Measurements from ENCODE around the gene PRKCE.

DNA sequence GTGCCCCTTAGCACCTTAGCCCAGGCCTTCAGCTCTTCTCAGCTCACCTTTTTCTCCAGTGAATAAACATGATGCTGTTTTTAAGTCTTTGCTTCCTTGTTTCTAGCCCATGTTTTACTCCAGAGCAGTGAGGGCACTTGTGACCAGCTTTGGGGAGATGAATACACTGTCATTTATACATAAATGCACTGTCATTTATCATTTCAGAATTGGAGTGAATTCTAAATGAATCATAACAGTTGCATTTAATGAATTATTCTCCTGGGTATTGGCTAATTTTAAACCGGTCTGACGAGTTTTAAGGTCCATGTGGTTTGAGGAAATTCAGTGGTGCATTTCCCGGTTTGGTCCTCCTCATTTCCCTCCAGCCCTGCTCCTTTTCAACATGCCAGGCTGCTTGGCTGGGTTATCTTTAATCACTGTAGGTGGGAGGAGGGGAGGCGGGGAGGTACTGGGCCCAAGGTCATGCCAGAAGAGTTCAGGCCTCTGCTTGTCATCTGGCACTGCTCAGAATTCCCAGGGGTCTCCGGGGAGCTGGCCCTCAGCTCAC, 23.9 kb downstream of the PRKCE start:
- TF ChIP-seq, protein P1, sequence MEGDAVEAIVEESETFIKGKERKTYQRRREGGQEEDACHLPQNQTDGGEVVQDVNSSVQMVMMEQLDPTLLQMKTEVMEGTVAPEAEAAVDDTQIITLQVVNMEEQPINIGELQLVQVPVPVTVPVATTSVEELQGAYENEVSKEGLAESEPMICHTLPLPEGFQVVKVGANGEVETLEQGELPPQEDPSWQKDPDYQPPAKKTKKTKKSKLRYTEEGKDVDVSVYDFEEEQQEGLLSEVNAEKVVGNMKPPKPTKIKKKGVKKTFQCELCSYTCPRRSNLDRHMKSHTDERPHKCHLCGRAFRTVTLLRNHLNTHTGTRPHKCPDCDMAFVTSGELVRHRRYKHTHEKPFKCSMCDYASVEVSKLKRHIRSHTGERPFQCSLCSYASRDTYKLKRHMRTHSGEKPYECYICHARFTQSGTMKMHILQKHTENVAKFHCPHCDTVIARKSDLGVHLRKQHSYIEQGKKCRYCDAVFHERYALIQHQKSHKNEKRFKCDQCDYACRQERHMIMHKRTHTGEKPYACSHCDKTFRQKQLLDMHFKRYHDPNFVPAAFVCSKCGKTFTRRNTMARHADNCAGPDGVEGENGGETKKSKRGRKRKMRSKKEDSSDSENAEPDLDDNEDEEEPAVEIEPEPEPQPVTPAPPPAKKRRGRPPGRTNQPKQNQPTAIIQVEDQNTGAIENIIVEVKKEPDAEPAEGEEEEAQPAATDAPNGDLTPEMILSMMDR (IDR thresholded peaks at IDR 0.05) = no peak
- TF ChIP-seq POLR2AphosphoS5 (IDR thresholded peaks at IDR 0.05; ENCODE audit: low read depth, low read length) = no peak
